MM.1S (cell line): Measurements from ENCODE around the gene ABL2.

Source experiments
- DNase-seq: peaks from one replicate; pipeline ENCODE4 v3.0.0-alpha.2; 2015
- H2AFZ ChIP-seq: fragments of 300-600 bp; sonication (generic); 2 replicates; pipeline ENCODE4 v1.6.0; 2016; ENCODE audit warnings: antibody characterized with exemption, low read length
- H3F3A ChIP-seq: fragments of 300-600 bp; sonication (generic); 2 replicates; pipeline ENCODE4 v1.6.1; 2016; ENCODE audit warnings: mild to moderate bottlenecking, antibody characterized with exemption, low read length, moderate library complexity, mixed read lengths; ENCODE audit not compliant: insufficient read depth
- H3K27ac ChIP-seq: fragments of 300-600 bp; sonication (generic); 2 replicates; pipeline ENCODE4 v1.5.1; 2016; ENCODE audit warnings: mild to moderate bottlenecking, low read length
- H3K27me3 ChIP-seq: fragments of 300-600 bp; sonication (generic); replicated peaks from 2 replicates; pipeline ENCODE4 v1.6.0; 2016; ENCODE audit warnings: low read length; ENCODE audit not compliant: insufficient read depth
- H3K36me3 ChIP-seq: fragments of 300-600 bp; sonication (generic); replicated peaks from 2 replicates; pipeline ENCODE4 v1.6.1; 2016; ENCODE audit warnings: mild to moderate bottlenecking, low read length, mixed read lengths; ENCODE audit not compliant: insufficient read depth
- H3K4me1 ChIP-seq: fragments of 300-600 bp; sonication (generic); 2 replicates; pipeline ENCODE4 v1.6.1; 2016; ENCODE audit warnings: low read length, mixed read lengths
- H3K4me2 ChIP-seq: fragments of 300-600 bp; sonication (generic); 2 replicates; pipeline ENCODE4 v1.6.0; 2016; ENCODE audit warnings: low read depth, low read length
- H3K4me3 ChIP-seq: fragments of 300-600 bp; sonication (generic); 2 replicates; pipeline ENCODE4 v1.5.1; 2016; ENCODE audit warnings: low read length, mixed read lengths
- H3K79me2 ChIP-seq: fragments of 300-600 bp; sonication (generic); 2 replicates; pipeline ENCODE4 v1.6.1; 2016; ENCODE audit warnings: mixed run types, low read length, mixed read lengths
- H3K9ac ChIP-seq: fragments of 300-600 bp; sonication (generic); 2 replicates; pipeline ENCODE4 v1.6.1; 2016; ENCODE audit warnings: low read length, mixed read lengths
- H3K9me2 ChIP-seq: fragments of 300-600 bp; sonication (generic); replicated peaks from 2 replicates; pipeline ENCODE4 v1.6.1; 2016; ENCODE audit warnings: mild to moderate bottlenecking, low read length, mixed read lengths; ENCODE audit not compliant: insufficient read depth
- H3K9me3 ChIP-seq: fragments of 300-600 bp; sonication (generic); replicated peaks from 2 replicates; pipeline ENCODE4 v1.6.1; 2016; ENCODE audit warnings: mild to moderate bottlenecking, low read length, mixed read lengths; ENCODE audit not compliant: insufficient read depth
- H4K20me1 ChIP-seq: fragments of 300-600 bp; sonication (generic); 2 replicates; pipeline ENCODE4 v1.6.1; 2016; ENCODE audit warnings: mild to moderate bottlenecking, low read length, moderate library complexity, mixed read lengths; ENCODE audit not compliant: insufficient read depth
- EZH2 ChIP-seq: fragments of 300-600 bp; sonication (generic); optimal IDR thresholded peaks from 2 replicates; pipeline ENCODE3; 2017; ENCODE audit warnings: low read depth, mild to moderate bottlenecking, antibody characterized with exemption, low read length, mixed read lengths
- EZH2phosphoT487 ChIP-seq: fragments of 300-600 bp; sonication (generic); IDR thresholded peaks from 2 replicates; pipeline ENCODE4 v1.6.1; 2018; ENCODE audit warnings: antibody characterized with exemption, low read length
- TF ChIP-seq, protein P1 (sequence below): fragments of 300-600 bp; sonication (generic); IDR thresholded peaks from 2 replicates; pipeline ENCODE4 v1.5.1; 2016; ENCODE audit warnings: antibody characterized with exemption, low read length, mixed read lengths

Gene ABL2

GRCh38 chr1:179120736-179121135, 108.7 kb downstream of the ABL2 start:
- H3K27me3 ChIP-seq = no peaks in the 10 kb centered on the region
- no peak for DNase-seq
- H4K20me1 ChIP-seq = no peaks in the 10 kb centered on the region
- no peak overlapping the region for H3K9ac ChIP-seq
- H3K4me2 ChIP-seq = no peak overlapping the region
- no peak overlapping the region for H3K27ac ChIP-seq
- H3K9me3 ChIP-seq = no peaks in the 10 kb centered on the region
- no peaks in the 10 kb centered on the region for H3K4me1 ChIP-seq
- TF ChIP-seq, protein P1, sequence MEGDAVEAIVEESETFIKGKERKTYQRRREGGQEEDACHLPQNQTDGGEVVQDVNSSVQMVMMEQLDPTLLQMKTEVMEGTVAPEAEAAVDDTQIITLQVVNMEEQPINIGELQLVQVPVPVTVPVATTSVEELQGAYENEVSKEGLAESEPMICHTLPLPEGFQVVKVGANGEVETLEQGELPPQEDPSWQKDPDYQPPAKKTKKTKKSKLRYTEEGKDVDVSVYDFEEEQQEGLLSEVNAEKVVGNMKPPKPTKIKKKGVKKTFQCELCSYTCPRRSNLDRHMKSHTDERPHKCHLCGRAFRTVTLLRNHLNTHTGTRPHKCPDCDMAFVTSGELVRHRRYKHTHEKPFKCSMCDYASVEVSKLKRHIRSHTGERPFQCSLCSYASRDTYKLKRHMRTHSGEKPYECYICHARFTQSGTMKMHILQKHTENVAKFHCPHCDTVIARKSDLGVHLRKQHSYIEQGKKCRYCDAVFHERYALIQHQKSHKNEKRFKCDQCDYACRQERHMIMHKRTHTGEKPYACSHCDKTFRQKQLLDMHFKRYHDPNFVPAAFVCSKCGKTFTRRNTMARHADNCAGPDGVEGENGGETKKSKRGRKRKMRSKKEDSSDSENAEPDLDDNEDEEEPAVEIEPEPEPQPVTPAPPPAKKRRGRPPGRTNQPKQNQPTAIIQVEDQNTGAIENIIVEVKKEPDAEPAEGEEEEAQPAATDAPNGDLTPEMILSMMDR = no peak
- TF ChIP-seq EZH2 = no peak
- TF ChIP-seq EZH2phosphoT487 = no peak
- no peak overlapping the region for H3K4me3 ChIP-seq
- H3K36me3 ChIP-seq = 0 out of 2 replicates have a peak, but pooled peaks cover 10% of the 10 kb centered on the region
- H2AFZ ChIP-seq = no peak overlapping the region
- H3F3A ChIP-seq = no peaks in the 10 kb centered on the region
- no peaks in the 10 kb centered on the region for H3K79me2 ChIP-seq
- H3K9me2 ChIP-seq = no peaks in the 10 kb centered on the region

- H3K36me3 ChIP-seq = 0 out of 2 replicates have a peak, but pooled peaks cover 10% of the 10 kb centered on the region
- H3K4me2 ChIP-seq = no peak overlapping the region
- H2AFZ ChIP-seq = no peak overlapping the region
- no peaks in the 10 kb centered on the region for H3K4me1 ChIP-seq
- no peaks in the 10 kb centered on the region for H3K79me2 ChIP-seq
- no peaks in the 10 kb centered on the region for H3K27me3 ChIP-seq
- H3K9me2 ChIP-seq = no peaks in the 10 kb centered on the region
- H3K9ac ChIP-seq = no peak overlapping the region
- DNase-seq = no peak
- H3F3A ChIP-seq = no peaks in the 10 kb centered on the region
- H4K20me1 ChIP-seq = no peaks in the 10 kb centered on the region
- TF ChIP-seq, protein P1 = no peak
- TF ChIP-seq EZH2 (no peak), EZH2phosphoT487 (no peak)
- H3K9me3 ChIP-seq = no peaks in the 10 kb centered on the region
- H3K4me3 ChIP-seq = no peak overlapping the region
- no peak overlapping the region for H3K27ac ChIP-seq
Measured at GRCh38 chr1:179119513-179119912, 110.0 kb downstream of the ABL2 start.

DNA sequence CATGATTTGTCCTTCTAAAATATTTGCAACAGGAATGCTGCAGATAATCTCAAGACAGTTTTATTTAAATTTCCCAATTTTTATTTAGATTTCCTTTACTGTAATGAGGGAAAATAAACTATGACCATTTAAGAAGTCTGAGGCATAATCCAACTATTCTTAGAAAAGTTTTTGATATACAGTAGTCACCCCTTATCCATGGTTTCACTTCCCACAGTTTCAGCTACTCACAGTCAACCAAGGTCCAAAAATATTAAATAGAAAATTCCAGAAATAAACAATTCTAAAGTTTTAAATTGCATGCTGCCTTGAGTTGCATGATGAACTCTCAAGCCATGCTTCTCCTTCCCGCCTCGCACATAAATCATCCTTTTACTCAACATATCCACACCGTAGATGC, 114.3 kb downstream of the ABL2 start:
- H3K9ac ChIP-seq = no peak overlapping the region
- H3K27ac ChIP-seq = no peak overlapping the region
- H3K9me2 ChIP-seq = no peaks in the 10 kb centered on the region
- TF ChIP-seq, protein P1 = no peak
- TF ChIP-seq EZH2phosphoT487 (no peak), EZH2 (no peak)
- no peaks in the 10 kb centered on the region for H3K9me3 ChIP-seq
- H3K27me3 ChIP-seq = no peaks in the 10 kb centered on the region
- H3K4me1 ChIP-seq = no peaks in the 10 kb centered on the region
- no peaks in the 10 kb centered on the region for H3F3A ChIP-seq
- H3K36me3 ChIP-seq = 0 out of 2 replicates have a peak, but pooled peaks cover 6% of the 10 kb centered on the region
- H3K79me2 ChIP-seq = no peaks in the 10 kb centered on the region
- DNase-seq = no peak
- no peak overlapping the region for H3K4me3 ChIP-seq
- H4K20me1 ChIP-seq = no peaks in the 10 kb centered on the region
- H2AFZ ChIP-seq = no peak overlapping the region
- H3K4me2 ChIP-seq = no peak overlapping the region
